HG02571 (cell line): ENCODE results near the gene ZC2HC1B.
"Not testable (repeated sequence)": the region's sequence is repeated elsewhere in the genome, so short reads cannot be mapped to it uniquely, and the experiment has no call there.

Experiments
- ATAC-seq: cut with Tn5 transposase; IDR thresholded peaks from one replicate; pipeline ENCODE4 v1.9.1; 2021; ENCODE audit warnings: mild to moderate bottlenecking, moderate library complexity; ENCODE audit not compliant: unreplicated experiment

The ZC2HC1B gene

GRCh38 chr6:143867236-143867635 is 3.0 kb downstream of the ZC2HC1B start:
- no peak for ATAC-seq

- ATAC-seq: not testable (repeated sequence)
Measured at GRCh38 chr6:143868808-143869207, 4.5 kb downstream of the ZC2HC1B start.

GRCh38 chr6:143871202-143871730 is 7.0 kb downstream of the ZC2HC1B start:
- ATAC-seq: not testable (repeated sequence)

- ATAC-seq: peak; percentile 91
Measured at GRCh38 chr6:143872201-143872600, 7.9 kb downstream of the ZC2HC1B start.

GRCh38 chr6:143873600-143873999 is 9.3 kb downstream of the ZC2HC1B start:
- ATAC-seq: not testable (repeated sequence)

DNA sequence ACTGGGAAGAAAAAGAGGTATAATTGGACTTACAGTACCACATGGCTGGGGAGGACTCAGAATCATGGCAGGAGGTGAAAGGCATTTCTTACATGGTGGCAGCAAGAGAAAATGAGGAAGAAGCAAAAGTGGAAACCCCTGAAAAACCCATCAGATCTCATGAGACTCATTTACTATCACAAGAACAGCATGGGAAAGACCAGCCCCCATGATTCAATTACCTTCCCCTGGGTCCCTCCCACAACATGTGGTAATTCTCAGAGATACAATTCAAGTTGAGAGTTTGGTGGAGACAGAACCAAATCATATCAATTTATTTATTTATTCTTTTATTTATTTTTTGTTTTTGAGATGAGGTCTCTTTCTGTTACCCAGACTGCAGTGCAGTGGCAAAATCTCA is 10.2 kb downstream of the ZC2HC1B start:
- ATAC-seq: not testable (repeated sequence)

DNA sequence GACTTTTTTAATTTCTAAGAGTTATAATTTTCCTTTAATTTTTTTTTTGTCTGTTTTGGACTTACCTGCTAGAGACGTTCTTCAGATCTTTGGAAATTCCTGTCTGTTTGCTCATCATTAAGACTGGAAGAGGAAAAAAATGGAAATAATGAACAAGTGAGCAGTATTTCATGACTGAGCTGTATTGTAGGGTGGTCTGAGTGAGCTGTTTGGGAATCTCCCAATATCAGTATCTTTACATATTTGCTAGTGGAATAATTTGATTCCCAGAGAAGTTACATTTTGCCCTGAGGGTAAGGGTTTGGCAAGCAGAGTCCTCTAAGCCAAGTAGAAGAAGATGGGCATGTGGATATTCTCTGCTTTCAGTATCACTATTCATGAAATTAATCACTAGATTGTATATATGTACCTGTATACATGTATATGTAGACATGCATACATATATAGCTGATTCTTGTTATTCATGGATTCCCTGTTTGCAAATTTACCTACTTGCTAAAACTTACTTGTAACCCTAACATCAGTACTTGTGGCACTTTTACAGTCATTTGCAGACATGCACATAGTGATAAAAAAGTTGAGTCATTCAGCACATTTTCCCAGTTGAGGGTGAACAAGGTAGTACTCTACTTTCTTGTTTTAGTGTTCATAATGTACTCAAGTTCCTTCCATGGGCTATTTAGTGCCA is 13.5 kb downstream of the ZC2HC1B start:
- ATAC-seq: no peak

GRCh38 chr6:143878272-143878760 is 14.0 kb downstream of the ZC2HC1B start:
- no peak for ATAC-seq

DNA sequence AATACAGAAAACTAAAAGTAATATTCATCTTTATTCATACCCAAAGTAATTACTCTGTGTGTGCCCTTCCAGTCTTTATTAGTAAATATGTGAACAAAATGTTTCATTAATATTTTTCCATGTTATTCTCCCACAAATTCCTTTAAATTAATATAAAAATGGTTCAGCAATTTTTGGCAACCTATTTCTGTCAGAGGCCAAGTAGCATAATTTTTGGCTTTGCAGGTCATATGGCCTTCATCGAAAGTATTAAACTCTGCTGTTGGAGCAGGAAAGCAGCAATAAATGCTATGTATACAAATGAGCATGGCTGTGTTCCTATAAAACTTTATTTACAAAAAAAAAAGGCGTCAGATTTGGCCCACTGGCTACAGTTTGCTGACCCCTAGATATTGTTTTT is 16.1 kb downstream of the ZC2HC1B start:
- ATAC-seq: no peak

DNA sequence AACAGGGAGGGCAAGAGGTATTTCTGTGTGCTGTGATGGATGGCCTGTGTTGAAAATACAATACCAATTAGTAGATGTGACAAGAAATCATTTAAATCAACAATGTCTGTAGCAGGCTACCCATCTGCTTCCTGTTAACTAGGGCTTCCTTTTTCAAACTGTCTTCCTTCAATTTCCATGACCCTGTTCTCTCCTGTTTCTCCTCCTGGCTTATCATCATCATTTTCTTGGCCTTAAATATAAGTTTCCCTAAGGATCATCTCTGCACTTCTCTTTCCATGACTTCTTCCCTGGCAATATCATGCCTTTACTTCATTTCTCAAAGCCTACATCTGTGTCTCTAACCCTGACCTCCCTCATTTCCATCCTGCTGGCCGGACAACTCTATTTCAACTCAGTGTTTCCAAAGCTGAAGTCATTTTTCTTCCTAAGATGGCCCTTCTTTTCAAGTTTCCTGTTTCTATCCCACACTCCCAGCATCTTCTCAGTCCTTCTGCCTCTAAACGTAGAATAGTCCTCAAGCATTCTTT is 18.2 kb downstream of the ZC2HC1B start:
- no peak for ATAC-seq

- ATAC-seq: no peak
Measured at GRCh38 chr6:143884216-143884900, 20.1 kb downstream of the ZC2HC1B start.

- ATAC-seq: no peak
Measured at GRCh38 chr6:143885116-143885515, 20.8 kb downstream of the ZC2HC1B start.

DNA sequence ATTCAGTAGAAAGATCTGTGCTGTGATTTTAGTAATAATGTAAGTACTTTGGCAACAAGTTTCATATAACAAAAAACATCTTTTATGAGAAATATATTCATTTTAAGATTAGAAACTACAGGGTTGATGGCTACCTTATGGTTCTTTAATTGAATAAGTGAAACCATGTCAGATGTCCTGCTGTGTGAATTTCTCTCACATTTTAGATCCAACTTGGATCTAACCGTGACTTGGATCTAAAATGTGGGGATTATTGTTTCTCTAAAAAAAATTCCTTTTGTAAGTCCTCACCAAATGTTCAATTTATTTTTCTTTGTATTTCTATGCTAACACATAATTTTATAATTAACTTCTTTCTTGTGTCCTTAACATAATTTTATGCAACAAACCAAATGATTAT is 30.4 kb downstream of the ZC2HC1B start:
- no peak for ATAC-seq

DNA sequence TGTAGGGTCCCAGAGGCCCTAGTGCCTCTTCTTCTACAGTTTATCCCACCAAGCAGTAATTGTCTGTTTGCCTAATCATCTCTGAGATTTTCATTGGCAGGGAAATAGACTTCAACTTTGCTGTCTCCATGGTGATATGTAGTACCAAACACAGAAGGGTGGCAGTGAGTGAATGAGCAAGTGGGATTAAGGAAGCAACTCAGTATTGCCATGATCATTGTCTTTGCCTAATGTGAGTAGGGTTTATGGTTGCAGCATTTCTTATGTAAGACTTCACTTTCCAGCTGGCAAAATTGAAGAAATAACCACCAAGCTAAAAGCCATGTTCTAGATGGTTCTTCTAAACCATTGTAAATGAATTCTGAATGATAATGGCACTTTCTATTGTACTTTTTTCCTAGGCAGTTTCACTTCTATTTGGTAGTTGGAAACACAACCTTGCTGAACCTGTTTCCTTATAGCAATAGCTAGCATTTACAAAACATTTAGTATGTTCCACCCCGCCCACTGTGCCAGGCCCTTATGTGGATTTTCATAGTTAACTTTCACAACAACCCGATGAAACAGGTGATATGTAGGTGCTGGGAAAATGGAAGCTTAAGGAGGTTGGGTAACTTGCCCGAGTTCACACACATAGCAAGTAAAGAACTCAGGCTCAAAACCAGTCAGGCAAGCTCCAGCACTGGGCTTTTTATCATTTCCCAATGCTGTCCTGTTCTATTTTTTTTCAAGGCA is 32.0 kb downstream of the ZC2HC1B start:
- ATAC-seq: no peak

- ATAC-seq: no peak
Measured at GRCh38 chr6:143900358-143900757, 36.1 kb downstream of the ZC2HC1B start.

DNA sequence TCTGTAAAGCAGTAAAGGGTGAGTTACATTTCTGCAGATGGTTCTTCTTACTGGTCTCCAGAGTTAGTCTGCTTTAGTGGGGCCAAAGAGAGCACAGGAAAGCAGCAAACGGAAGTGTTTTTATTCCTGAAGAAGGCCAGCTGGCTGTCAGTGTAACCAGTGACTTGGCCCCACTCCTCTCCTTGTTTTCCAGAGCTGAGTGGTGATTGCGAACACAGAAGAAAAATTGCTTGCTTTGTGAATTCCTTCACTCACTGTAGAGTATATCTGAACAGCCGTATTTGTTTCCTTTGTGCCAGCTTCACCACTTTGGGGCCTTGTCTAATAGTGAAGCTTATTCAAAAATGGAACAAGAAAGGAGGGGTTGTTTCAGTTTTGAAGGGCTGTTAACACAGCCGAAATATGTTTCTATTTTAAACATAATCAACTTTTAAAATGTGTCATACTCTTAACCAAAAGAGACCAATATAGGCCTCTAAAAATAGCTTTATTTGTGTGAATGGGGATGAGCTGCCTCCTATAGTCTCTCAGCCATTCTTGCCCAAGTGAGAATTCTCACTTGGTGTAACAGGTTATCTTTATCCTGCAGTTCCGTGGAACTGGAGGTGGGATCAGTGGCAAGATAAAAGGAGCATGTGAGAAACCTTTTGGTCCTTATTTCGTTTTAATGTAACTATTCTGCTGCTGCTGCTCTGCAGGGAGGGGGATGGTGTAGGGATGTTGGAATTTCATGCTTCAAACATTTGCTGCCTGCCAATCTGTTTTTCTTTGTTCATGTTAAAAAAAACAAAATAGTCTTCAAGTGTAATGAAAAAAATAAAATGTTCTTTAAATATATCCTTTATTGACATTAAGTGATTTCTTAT is 37.8 kb downstream of the ZC2HC1B start:
- peak; percentile 97 for ATAC-seq

GRCh38 chr6:143902827-143903226 is 38.6 kb downstream of the ZC2HC1B start:
- no peak for ATAC-seq

- ATAC-seq: no peak
Measured at GRCh38 chr6:143911028-143911427, 46.8 kb downstream of the ZC2HC1B start.

GRCh38 chr6:143912671-143913070 is 48.4 kb downstream of the ZC2HC1B start:
- ATAC-seq: no peak

GRCh38 chr6:143917026-143917425 is 52.8 kb downstream of the ZC2HC1B start:
- not testable (repeated sequence) for ATAC-seq
